Hepatic stellate cell (primary cell): Measurements from ENCODE around the gene CACNA1D.
"Not testable (repeated sequence)": the region's sequence is repeated elsewhere in the genome, so short reads cannot be mapped to it uniquely, and the experiment has no call there.

Source experiments
- DNase-seq: peaks from one replicate; pipeline ENCODE4 v3.0.0; 2011; ENCODE audit warnings: low spot score

The CACNA1D gene

DNA sequence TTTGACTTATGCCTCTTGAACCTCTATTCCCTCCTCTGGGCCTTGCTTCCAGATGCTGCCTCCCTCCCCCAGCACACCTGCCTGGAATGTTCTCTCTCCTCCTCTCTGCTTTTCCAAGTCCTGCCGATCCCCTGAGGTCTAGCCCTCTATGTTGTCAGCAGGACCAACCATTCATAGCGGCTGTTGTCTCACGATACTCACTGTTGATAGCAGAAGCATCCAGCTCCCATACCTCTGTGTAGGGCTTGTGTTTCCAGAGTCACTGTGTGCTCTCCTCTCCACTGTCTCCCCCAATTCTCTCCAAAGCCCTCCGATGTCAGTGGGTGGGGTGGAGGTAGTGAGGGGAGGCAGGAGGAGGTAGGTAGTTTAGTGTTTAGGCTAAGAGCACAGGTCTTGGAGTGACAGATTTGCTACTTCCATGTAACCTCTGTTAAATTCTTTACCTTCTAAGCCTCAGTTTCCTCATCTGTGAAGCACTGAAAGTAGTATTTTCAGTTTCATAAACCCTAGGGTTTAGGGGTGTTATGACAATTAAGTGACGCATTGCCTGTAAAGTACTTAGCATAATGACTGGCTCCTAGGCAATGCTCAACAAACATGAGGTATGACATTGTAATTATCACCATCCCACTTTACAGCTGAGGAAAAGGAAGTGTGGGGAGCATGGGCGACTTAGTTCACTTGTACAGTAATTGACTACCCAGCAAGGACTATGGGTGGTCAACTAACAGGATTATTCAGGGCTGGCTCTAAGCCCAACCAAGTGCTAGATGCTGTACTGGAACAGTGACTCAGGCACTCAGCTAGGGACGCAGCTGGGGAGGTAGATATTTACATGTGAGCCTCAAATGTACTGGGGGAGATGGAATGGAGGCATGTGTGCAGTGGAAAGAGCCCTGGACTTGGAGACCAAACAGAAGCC, 122.8 kb downstream of the CACNA1D start:
- no peak for DNase-seq

GRCh38 chr3:53617893-53618523, 123.6 kb downstream of the CACNA1D start:
- DNase-seq, result no peak

- no peak for DNase-seq
Observed at GRCh38 chr3:53618524-53618906, 124.1 kb downstream of the CACNA1D start.

DNA sequence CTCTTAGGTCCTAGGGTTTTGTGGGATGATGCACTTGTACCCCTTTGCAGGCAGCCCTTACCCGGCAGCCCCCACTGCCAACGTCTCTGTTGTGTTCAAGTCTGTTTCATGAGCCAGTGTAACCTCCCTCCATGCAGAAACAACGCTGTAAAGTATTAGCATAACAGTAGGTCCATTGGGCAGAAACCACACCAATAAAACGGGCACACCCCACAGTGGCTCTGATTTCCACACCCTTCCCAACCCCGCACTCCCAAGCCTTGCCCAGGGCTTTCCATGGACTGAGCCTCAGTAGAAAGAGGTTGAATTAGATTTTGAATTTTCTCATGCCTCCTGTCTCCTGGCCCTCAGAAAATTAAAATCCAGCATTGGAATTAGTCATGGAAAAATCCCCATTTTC, 124.5 kb downstream of the CACNA1D start:
- no peak for DNase-seq

- no peak for DNase-seq
Observed at GRCh38 chr3:53624061-53624857, 129.8 kb downstream of the CACNA1D start.

DNA sequence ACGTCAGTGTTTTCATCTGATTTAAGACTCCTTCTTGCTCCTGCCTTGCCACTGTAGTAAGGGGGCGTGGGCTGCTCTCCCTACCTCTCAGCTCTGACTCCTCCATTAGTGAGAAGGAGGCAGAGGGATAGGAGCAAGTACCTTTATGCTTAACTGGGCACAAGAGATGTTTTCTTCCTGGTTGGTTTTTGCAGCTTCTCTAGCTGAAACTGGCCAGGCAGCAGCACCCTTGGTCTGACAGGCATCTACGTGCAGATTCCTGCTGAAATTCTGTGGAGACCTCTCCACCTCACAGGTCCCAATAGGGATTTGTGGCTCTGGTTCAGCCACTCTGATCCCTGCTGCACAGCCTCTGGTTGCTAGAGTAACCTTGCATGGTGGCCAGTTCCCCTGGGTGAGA, 132.5 kb downstream of the CACNA1D start:
- no peak for DNase-seq

- DNase-seq, result no peak
Observed at GRCh38 chr3:53628536-53629401, 134.4 kb downstream of the CACNA1D start.

DNA sequence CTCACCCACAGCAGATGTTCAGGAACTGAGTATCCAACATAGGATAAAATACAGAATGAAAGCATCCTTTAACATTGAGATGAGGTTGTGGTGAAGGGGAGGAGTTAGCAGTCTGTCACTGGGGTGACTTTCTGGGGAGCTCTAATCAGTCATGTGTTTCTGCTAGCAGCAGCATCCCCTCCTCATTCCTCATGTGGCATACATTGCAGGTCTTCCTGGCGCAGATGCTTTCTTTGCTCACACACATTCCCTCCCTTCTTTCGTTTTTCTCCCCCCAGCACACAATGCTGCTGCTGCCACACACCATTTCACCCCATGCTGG, 135.0 kb downstream of the CACNA1D start:
- DNase-seq, result no peak

GRCh38 chr3:53630547-53630946, 136.1 kb downstream of the CACNA1D start:
- no peak for DNase-seq

GRCh38 chr3:53633197-53633787, 138.9 kb downstream of the CACNA1D start:
- no peak for DNase-seq

GRCh38 chr3:53635041-53635440, 140.6 kb downstream of the CACNA1D start:
- no peak for DNase-seq

DNA sequence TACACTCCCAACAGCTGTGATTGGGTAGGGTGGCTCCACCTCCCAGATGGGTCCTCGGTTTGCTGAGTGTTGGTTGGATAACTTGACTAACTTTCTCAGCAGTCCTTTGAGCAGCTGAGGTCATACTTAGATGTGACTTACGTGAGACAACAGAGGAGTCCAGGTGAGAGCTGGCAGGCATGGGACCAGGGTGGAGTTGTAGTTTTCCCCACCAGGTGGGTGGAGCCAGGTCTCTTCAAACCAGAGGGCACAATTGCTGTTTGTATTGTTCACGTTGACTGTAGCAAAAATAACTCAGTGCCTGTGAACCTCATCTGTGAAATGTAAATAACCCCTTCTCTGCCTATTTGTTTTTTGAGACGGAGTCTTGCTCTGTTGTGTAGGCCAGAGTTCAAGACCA, 144.4 kb downstream of the CACNA1D start:
- DNase-seq, result not testable (repeated sequence)

DNA sequence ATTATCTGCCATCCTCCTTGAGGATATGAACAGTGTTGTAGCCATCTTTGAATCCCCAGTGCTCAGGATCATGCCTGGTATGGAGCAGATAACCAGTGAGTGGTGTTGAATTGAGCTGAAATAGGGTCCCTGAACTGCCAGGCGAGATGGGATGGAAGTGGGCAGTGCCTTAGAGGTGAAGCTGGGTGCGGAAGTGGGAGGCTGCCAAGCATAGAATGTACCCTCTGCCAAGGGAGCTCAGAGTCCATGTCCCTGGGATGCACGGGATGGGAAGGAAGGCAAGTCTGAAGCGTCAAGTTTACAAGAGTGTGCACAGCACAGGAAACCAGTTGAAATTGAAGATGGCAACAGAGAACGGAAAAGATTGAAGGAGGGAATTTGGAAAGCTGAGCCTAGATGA, 147.0 kb downstream of the CACNA1D start:
- no peak for DNase-seq

DNA sequence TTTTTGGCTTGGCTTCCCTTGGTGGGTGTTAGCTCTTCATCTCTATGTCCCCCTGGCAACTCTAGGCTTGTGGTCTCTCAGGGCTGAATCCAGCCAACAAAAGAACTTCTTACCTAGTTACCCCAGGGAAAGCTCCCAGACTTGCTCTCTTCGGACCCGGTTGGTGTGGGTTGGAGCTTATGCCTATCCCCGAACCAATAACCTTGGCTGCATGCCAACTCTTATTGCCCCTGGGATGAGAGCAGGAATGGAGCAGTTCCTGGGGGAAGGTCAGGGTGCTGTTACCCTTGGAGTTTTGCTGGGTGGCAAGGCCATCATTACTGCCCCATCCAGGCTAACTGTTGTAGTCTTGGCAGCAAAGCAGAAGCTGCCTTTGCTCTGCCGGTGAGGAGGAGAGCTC, 147.8 kb downstream of the CACNA1D start:
- no peak for DNase-seq

- no peak for DNase-seq
Observed at GRCh38 chr3:53643757-53644156, 149.3 kb downstream of the CACNA1D start.

- no peak for DNase-seq
Observed at GRCh38 chr3:53645754-53646153, 151.3 kb downstream of the CACNA1D start.

GRCh38 chr3:53646723-53647122, 152.3 kb downstream of the CACNA1D start:
- no peak for DNase-seq

GRCh38 chr3:53649816-53650215, 155.4 kb downstream of the CACNA1D start:
- no peak for DNase-seq

- DNase-seq, result no peak
Observed at GRCh38 chr3:53650424-53650823, 156.0 kb downstream of the CACNA1D start.

GRCh38 chr3:53650928-53651661, 156.7 kb downstream of the CACNA1D start:
- no peak for DNase-seq

GRCh38 chr3:53651927-53652326, 157.5 kb downstream of the CACNA1D start:
- DNase-seq, result no peak
